Astrocyte (in vitro differentiated cells and primary cell): ENCODE measurements around the gene KANK2. TPM values are rescaled to one million over a fixed set of nuclear protein-coding genes. Genes with fewer than 3 reads are reported as not detected.
"Not testable (repeated sequence)": the region's sequence is repeated elsewhere in the genome, so short reads cannot be mapped to it uniquely, and the experiment has no call there.

Experiments
- DNase-seq: peaks from one replicate; pipeline ENCODE4 v3.0.0-alpha.2; 2010; ENCODE audit warnings: low read depth
- FAIRE-seq: peaks from 2 replicates; lab custom pipeline; 2011; peaks lifted over from hg19 to GRCh38; lab: Jason Lieb, UNC
- H2AFZ ChIP-seq: 2 replicates; pipeline ENCODE4 v1.6.0; 2012; ENCODE audit warnings: low read depth, low read length, inconsistent platforms
- H3K27ac ChIP-seq: 2 replicates; pipeline ENCODE4 v1.5.1; 2011; ENCODE audit warnings: low read depth, low read length, inconsistent platforms
- H3K27me3 ChIP-seq: 2 replicates; pipeline ENCODE4 v1.6.0; 2011; ENCODE audit warnings: low read length, inconsistent platforms; ENCODE audit not compliant: insufficient read depth
- H3K36me3 ChIP-seq: 2 replicates; pipeline ENCODE4 v1.5.1; 2011; ENCODE audit warnings: low read length, inconsistent platforms; ENCODE audit not compliant: insufficient read depth
- H3K4me1 ChIP-seq: 2 replicates; pipeline ENCODE4 v1.5.1; 2011; ENCODE audit warnings: low read length, inconsistent platforms; ENCODE audit not compliant: insufficient read depth
- H3K4me2 ChIP-seq: 2 replicates; pipeline ENCODE4 v1.6.0; 2012; ENCODE audit warnings: low read length, inconsistent platforms
- H3K4me3 ChIP-seq: 2 replicates; pipeline ENCODE4 v1.5.1; 2011; ENCODE audit warnings: low read depth, mild to moderate bottlenecking, low read length, inconsistent platforms; ENCODE audit not compliant: insufficient read depth
- H3K79me2 ChIP-seq: 2 replicates; pipeline ENCODE4 v1.6.0; 2012; ENCODE audit warnings: mild to moderate bottlenecking, low read length, inconsistent platforms; ENCODE audit not compliant: insufficient read depth
- H3K9ac ChIP-seq: 2 replicates; pipeline ENCODE4 v1.6.0; 2012; ENCODE audit warnings: mild to moderate bottlenecking, low read length, inconsistent platforms
- H3K9me3 ChIP-seq: 2 replicates; pipeline ENCODE4 v1.5.1; 2012; ENCODE audit warnings: low read depth, mild to moderate bottlenecking, low read length, inconsistent platforms; ENCODE audit not compliant: insufficient read depth
- H4K20me1 ChIP-seq: 2 replicates; pipeline ENCODE4 v1.6.0; 2012; ENCODE audit warnings: low read length, inconsistent platforms; ENCODE audit not compliant: insufficient read depth
- H3K27ac Mint-ChIP-seq: one replicate; pipeline ENCODE4 v1.8.0; 2021; ENCODE audit warnings: mild to moderate bottlenecking, mixed read lengths; ENCODE audit not compliant: unreplicated experiment
- H3K27me3 Mint-ChIP-seq: one replicate; pipeline ENCODE4 v1.8.0; 2021; ENCODE audit warnings: low read depth, mixed read lengths; ENCODE audit not compliant: unreplicated experiment
- H3K36me3 Mint-ChIP-seq: one replicate; pipeline ENCODE4 v1.8.0; 2021; ENCODE audit warnings: low read depth, mixed read lengths; ENCODE audit not compliant: unreplicated experiment
- H3K4me1 Mint-ChIP-seq: one replicate; pipeline ENCODE4 v1.8.0; 2021; ENCODE audit warnings: low read depth, mixed read lengths; ENCODE audit not compliant: unreplicated experiment
- H3K4me3 Mint-ChIP-seq: one replicate; pipeline ENCODE4 v1.8.0; 2021; ENCODE audit warnings: mild to moderate bottlenecking, moderate library complexity, mixed read lengths; ENCODE audit not compliant: unreplicated experiment
- H3K9me3 Mint-ChIP-seq: one replicate; pipeline ENCODE4 v1.8.0; 2021; ENCODE audit warnings: mild to moderate bottlenecking, mixed read lengths; ENCODE audit not compliant: unreplicated experiment
- EZH2 ChIP-seq: IDR thresholded peaks from 2 replicates; pipeline ENCODE4 v1.6.1; 2012; ENCODE audit warnings: mild to moderate bottlenecking, low read length, inconsistent platforms; ENCODE audit not compliant: insufficient read depth
- total RNA-seq: library from RNA; stranded (reverse); gene quantifications from 2 replicates; pipeline ENCODE4 v1.2.1, GENCODE V29; 2021
- TF ChIP-seq, protein P1 (sequence below): IDR thresholded peaks from 2 replicates; pipeline ENCODE4 v1.5.1; 2011; ENCODE audit warnings: low read depth, mild to moderate bottlenecking, inconsistent platforms, low read length, moderate library complexity; ENCODE audit not compliant: insufficient read depth

KANK2 gene
- total RNA-seq, 1 donor from 2014 or later, result 50.3 TPM

- FAIRE-seq (peak; percentile 60), DNase-seq (peak; percentile 92)
- peak overlapping the region; percentile 68 for H3K4me2 ChIP-seq
- Mint-ChIP-seq H3K9me3 (no peaks in the 10 kb centered on the region), H3K4me3 (no peak overlapping the region), H3K27me3 (no peaks in the 10 kb centered on the region), H3K4me1 (peaks cover 6% of the 10 kb centered on the region), H3K27ac (no peak overlapping the region), H3K36me3 (peaks cover 32% of the 10 kb centered on the region)
- H2AFZ ChIP-seq, result peak overlapping the region; percentile 13
- H4K20me1 ChIP-seq, result no peaks in the 10 kb centered on the region
- H3K9ac ChIP-seq, result peak overlapping the region; percentile 53
- no peak for TF ChIP-seq EZH2
- TF ChIP-seq, protein P1, sequence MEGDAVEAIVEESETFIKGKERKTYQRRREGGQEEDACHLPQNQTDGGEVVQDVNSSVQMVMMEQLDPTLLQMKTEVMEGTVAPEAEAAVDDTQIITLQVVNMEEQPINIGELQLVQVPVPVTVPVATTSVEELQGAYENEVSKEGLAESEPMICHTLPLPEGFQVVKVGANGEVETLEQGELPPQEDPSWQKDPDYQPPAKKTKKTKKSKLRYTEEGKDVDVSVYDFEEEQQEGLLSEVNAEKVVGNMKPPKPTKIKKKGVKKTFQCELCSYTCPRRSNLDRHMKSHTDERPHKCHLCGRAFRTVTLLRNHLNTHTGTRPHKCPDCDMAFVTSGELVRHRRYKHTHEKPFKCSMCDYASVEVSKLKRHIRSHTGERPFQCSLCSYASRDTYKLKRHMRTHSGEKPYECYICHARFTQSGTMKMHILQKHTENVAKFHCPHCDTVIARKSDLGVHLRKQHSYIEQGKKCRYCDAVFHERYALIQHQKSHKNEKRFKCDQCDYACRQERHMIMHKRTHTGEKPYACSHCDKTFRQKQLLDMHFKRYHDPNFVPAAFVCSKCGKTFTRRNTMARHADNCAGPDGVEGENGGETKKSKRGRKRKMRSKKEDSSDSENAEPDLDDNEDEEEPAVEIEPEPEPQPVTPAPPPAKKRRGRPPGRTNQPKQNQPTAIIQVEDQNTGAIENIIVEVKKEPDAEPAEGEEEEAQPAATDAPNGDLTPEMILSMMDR, result no peak
- H3K4me1 ChIP-seq, result peaks cover 38% of the 10 kb centered on the region
- peaks cover 4% of the 10 kb centered on the region for H3K36me3 ChIP-seq
- H3K27ac ChIP-seq, result peak overlapping the region; percentile 61
- no peak overlapping the region for H3K4me3 ChIP-seq
- no peaks in the 10 kb centered on the region for H3K79me2 ChIP-seq
- no peaks in the 10 kb centered on the region for H3K27me3 ChIP-seq
- H3K9me3 ChIP-seq, result no peaks in the 10 kb centered on the region
Observed at GRCh38 chr19:11164879-11165406, 32.4 kb downstream of the KANK2 start.

GRCh38 chr19:11164296-11164695 is 33.0 kb downstream of the KANK2 start:
- H4K20me1 ChIP-seq, result no peaks in the 10 kb centered on the region
- H3K4me1 ChIP-seq, result peaks cover 38% of the 10 kb centered on the region
- Mint-ChIP-seq H3K27ac (no peak overlapping the region), H3K27me3 (no peaks in the 10 kb centered on the region), H3K4me1 (peaks cover 6% of the 10 kb centered on the region), H3K4me3 (no peak overlapping the region), H3K36me3 (peaks cover 29% of the 10 kb centered on the region), H3K9me3 (no peaks in the 10 kb centered on the region)
- no peak overlapping the region for H3K4me3 ChIP-seq
- peak overlapping the region; percentile 68 for H3K4me2 ChIP-seq
- no peak for TF ChIP-seq EZH2
- TF ChIP-seq, protein P1, result no peak
- no peaks in the 10 kb centered on the region for H3K9me3 ChIP-seq
- FAIRE-seq, result no peak
- no peak overlapping the region for H2AFZ ChIP-seq
- no peak overlapping the region for H3K27ac ChIP-seq
- peak overlapping the region; percentile 53 for H3K9ac ChIP-seq
- no peaks in the 10 kb centered on the region for H3K79me2 ChIP-seq
- DNase-seq, result no peak
- no peaks in the 10 kb centered on the region for H3K27me3 ChIP-seq
- H3K36me3 ChIP-seq, result peaks cover 4% of the 10 kb centered on the region

DNA sequence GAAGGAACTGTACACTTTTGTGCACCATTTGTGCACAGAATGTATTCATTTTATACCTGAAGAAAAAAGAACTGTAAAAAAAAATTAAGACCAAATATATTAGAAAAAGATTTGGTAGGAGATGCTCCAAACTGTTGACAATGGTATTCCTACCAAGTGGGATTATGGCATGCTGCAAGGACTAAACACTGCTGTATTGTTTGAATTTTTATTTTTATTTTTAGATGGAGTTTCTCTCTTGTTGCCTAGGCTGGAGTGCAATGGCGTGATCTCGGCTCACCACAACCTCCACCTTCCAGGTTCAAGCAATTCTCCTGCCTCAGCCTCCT is 36.9 kb downstream of the KANK2 start:
- not testable (repeated sequence) for H4K20me1 ChIP-seq, H3K27ac Mint-ChIP-seq, H3K36me3 ChIP-seq, H3K4me3 ChIP-seq, H3K9me3 Mint-ChIP-seq, H2AFZ ChIP-seq, H3K4me3 Mint-ChIP-seq, H3K79me2 ChIP-seq, H3K27ac ChIP-seq, H3K27me3 ChIP-seq, FAIRE-seq, H3K27me3 Mint-ChIP-seq, H3K9ac ChIP-seq, DNase-seq, H3K9me3 ChIP-seq, H3K4me2 ChIP-seq, H3K4me1 Mint-ChIP-seq
- H3K36me3 Mint-ChIP-seq, result peaks cover 15% of the 10 kb centered on the region
- peaks cover 12% of the 10 kb centered on the region for H3K4me1 ChIP-seq
